ENCODE results near the gene PLTP. TPM values are rescaled to one million over a fixed set of nuclear protein-coding genes. Genes with fewer than 3 reads are reported as not detected.

The PLTP gene
- total and polyA plus RNA-seq, 2 of the 13 experiments (the other 11 are each of a cell fraction or from before 2014, with no cell fraction given), result 16.9 to 28.6 TPM

- TF ChIP-seq MAZ (IDR thresholded peaks at IDR 0.05; ENCODE audit: borderline replicate concordance, low read depth, low read length), result peak; percentile 16; the same call in 1 of the 2 replicates
- TF ChIP-seq MAZ (CRISPR knock-in tag; IDR thresholded peaks at IDR 0.05; ENCODE audit: low read depth), result no peak
- TF ChIP-seq ZXDC (CRISPR knock-in tag; IDR thresholded peaks at IDR 0.05), result no peak
- no peak; the same call in 1 of the 2 replicates for TF ChIP-seq MAF1 (CRISPR knock-in tag; IDR thresholded peaks at IDR 0.05; ENCODE audit: borderline replicate concordance)
- no peak for TF ChIP-seq ZNF839 (CRISPR knock-in tag; IDR thresholded peaks at IDR 0.05; ENCODE audit: borderline replicate concordance)
- TF ChIP-seq POLR2A (IDR thresholded peaks at IDR 0.05; ENCODE audit: insufficient read depth in 1 of 2, low read depth in 2 of 2, low read length in 2 of 2), result peak; percentile 58 to 64; a peak in 3 of 4 replicates
- TF ChIP-seq, protein P1, sequence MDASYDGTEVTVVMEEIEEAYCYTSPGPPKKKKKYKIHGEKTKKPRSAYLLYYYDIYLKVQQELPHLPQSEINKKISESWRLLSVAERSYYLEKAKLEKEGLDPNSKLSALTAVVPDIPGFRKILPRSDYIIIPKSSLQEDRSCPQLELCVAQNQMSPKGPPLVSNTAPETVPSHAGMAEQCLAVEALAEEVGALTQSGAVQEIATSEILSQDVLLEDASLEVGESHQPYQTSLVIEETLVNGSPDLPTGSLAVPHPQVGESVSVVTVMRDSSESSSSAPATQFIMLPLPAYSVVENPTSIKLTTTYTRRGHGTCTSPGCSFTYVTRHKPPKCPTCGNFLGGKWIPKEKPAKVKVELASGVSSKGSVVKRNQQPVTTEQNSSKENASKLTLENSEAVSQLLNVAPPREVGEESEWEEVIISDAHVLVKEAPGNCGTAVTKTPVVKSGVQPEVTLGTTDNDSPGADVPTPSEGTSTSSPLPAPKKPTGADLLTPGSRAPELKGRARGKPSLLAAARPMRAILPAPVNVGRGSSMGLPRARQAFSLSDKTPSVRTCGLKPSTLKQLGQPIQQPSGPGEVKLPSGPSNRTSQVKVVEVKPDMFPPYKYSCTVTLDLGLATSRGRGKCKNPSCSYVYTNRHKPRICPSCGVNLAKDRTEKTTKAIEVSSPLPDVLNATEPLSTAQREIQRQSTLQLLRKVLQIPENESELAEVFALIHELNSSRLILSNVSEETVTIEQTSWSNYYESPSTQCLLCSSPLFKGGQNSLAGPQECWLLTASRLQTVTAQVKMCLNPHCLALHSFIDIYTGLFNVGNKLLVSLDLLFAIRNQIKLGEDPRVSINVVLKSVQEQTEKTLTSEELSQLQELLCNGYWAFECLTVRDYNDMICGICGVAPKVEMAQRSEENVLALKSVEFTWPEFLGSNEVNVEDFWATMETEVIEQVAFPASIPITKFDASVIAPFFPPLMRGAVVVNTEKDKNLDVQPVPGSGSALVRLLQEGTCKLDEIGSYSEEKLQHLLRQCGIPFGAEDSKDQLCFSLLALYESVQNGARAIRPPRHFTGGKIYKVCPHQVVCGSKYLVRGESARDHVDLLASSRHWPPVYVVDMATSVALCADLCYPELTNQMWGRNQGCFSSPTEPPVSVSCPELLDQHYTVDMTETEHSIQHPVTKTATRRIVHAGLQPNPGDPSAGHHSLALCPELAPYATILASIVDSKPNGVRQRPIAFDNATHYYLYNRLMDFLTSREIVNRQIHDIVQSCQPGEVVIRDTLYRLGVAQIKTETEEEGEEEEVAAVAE (CRISPR knock-in tag; IDR thresholded peaks at IDR 0.05; ENCODE audit: borderline replicate concordance), result no peak
- TF ChIP-seq ZNF879 (CRISPR knock-in tag; IDR thresholded peaks at IDR 0.05), result no peak
- TF ChIP-seq ZNF792 (CRISPR knock-in tag; IDR thresholded peaks at IDR 0.05), result peak; percentile 23
- no peak for TF ChIP-seq HOXD1 (CRISPR knock-in tag; IDR thresholded peaks at IDR 0.05)
- TF ChIP-seq ZNF44 (CRISPR knock-in tag; IDR thresholded peaks at IDR 0.05), result no peak
- no peak for TF ChIP-seq ZNF446 (CRISPR knock-in tag; IDR thresholded peaks at IDR 0.05)
- TF ChIP-seq RELA (CRISPR knock-in tag; IDR thresholded peaks at IDR 0.05), result 0 out of 2 replicates have a peak, but pooled peaks have one; percentile 5
- TF ChIP-seq USF2 (IDR thresholded peaks at IDR 0.05; ENCODE audit: low read depth, low read length), result no peak
- no peak for TF ChIP-seq USF2 (CRISPR knock-in tag; IDR thresholded peaks at IDR 0.05; ENCODE audit: borderline replicate concordance)
- TF ChIP-seq, protein P2, sequence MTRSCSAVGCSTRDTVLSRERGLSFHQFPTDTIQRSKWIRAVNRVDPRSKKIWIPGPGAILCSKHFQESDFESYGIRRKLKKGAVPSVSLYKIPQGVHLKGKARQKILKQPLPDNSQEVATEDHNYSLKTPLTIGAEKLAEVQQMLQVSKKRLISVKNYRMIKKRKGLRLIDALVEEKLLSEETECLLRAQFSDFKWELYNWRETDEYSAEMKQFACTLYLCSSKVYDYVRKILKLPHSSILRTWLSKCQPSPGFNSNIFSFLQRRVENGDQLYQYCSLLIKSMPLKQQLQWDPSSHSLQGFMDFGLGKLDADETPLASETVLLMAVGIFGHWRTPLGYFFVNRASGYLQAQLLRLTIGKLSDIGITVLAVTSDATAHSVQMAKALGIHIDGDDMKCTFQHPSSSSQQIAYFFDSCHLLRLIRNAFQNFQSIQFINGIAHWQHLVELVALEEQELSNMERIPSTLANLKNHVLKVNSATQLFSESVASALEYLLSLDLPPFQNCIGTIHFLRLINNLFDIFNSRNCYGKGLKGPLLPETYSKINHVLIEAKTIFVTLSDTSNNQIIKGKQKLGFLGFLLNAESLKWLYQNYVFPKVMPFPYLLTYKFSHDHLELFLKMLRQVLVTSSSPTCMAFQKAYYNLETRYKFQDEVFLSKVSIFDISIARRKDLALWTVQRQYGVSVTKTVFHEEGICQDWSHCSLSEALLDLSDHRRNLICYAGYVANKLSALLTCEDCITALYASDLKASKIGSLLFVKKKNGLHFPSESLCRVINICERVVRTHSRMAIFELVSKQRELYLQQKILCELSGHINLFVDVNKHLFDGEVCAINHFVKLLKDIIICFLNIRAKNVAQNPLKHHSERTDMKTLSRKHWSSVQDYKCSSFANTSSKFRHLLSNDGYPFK (CRISPR knock-in tag; IDR thresholded peaks at IDR 0.05; ENCODE audit: borderline replicate concordance), result no peak; the same call in 1 of the 2 replicates
- TF ChIP-seq HDAC2 (CRISPR knock-in tag; IDR thresholded peaks at IDR 0.05), result 0 out of 2 replicates have a peak, but pooled peaks have one; percentile 60
Observed at GRCh38 chr20:45909336-45909808, 2.6 kb downstream of the PLTP start (continued).

All from HepG2 (cell line).